Activated CD4-positive, alpha-beta T cell treated with anti-CD3 and anti-CD28 coated beads for 36 hours (primary cell): ENCODE measurements around the gene EXOSC2. TPM values are rescaled to one million over a fixed set of nuclear protein-coding genes. Genes with fewer than 3 reads are reported as not detected.

ENCODE experiments used
- ATAC-seq: fragments of 200-7000 bp; cut with Tn5 transposase; one replicate; pipeline ENCODE4 v1.10.0; 2021; ENCODE audit warnings: mild to moderate bottlenecking, moderate library complexity
- CTCF ChIA-PET: fragments of 350-600 bp; sonication (Branson Sonifier 250); formaldehyde crosslinking; loops from one replicate; lab custom pipeline; 2021; ENCODE audit warnings: antibody characterized with exemption; lab: Charles Lee
- POLR2A ChIA-PET: fragments of 350-600 bp; sonication (Branson Sonifier 250); formaldehyde crosslinking; loops from one replicate; lab custom pipeline; 2021; ENCODE audit warnings: antibody characterized with exemption, inconsistent platforms; lab: Charles Lee
- DNase-seq: peaks from one replicate; pipeline ENCODE4 v3.0.0-alpha.2; 2020
- H3K27ac Mint-ChIP-seq: one replicate; pipeline ENCODE4 v1.8.0; 2021; ENCODE audit warnings: mixed read lengths
- H3K27me3 Mint-ChIP-seq: one replicate; pipeline ENCODE4 v1.8.0; 2021; ENCODE audit warnings: mixed read lengths
- H3K36me3 Mint-ChIP-seq: one replicate; pipeline ENCODE4 v1.8.0; 2021; ENCODE audit warnings: low read depth, mixed read lengths
- H3K4me1 Mint-ChIP-seq: one replicate; pipeline ENCODE4 v1.8.0; 2021; ENCODE audit warnings: mixed read lengths
- H3K4me3 Mint-ChIP-seq: one replicate; pipeline ENCODE4 v1.8.0; 2021; ENCODE audit warnings: mild to moderate bottlenecking, moderate library complexity, mixed read lengths
- H3K9me3 Mint-ChIP-seq: one replicate; pipeline ENCODE4 v1.8.0; 2021; ENCODE audit warnings: low read depth, mixed read lengths
- intact Hi-C, 2 experiments: fragments of 100-400 bp; cut with DNase I in 1 of 2; cut with micrococcal nuclease in 1 of 2; formaldehyde crosslinking; loops; one replicate each; pipeline versions ENCODE4 v1.14.2 to v1.15.1; 2022 to 2024; cut with DNase I, micrococcal nuclease
- total RNA-seq, 2 experiments: library from RNA; stranded (reverse); gene quantifications; one replicate each; pipeline ENCODE4 v1.2.3, GENCODE V29; 2021

EXOSC2 gene
- total RNA-seq, 2 experiments from 2014 or later, result 67.9 to 86.0 TPM

DNA sequence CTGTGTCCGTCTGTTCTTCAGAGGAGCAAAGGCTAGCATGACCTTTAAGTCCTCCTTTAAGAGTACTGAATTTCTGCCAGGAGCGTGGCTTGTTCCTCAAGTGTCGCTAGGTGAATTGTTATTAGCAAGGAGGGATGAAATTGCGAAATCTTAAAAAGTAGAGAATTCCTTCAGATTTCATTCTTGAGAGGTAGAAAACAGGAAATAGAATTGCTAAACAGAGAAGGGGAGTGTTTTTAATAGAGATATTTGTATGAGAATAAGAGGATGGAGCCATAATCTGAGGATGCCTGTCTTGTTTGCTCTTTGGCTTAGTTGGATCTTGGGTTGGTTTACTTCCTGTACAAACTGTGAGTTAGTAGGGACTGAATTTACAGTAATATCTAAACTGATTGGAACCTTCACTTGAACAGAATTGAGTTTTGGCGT, 39.2 kb downstream of the EXOSC2 start:
- Mint-ChIP-seq H3K27ac (no peak overlapping the region), H3K4me3 (no peak overlapping the region), H3K9me3 (no peaks in the 10 kb centered on the region), H3K27me3 (no peaks in the 10 kb centered on the region), H3K4me1 (peaks cover 23% of the 10 kb centered on the region), H3K36me3 (peaks cover 3% of the 10 kb centered on the region)
- DNase-seq (no peak), ATAC-seq (no peak)
- POLR2A ChIA-PET, result no interaction called here
- CTCF ChIA-PET, result interaction anchor here (0.5 to 2.3 kb wide), 4 partner anchors 16 to 52 kb away, joined by 3 to 11 read pairs (median 4); no protein-coding TSS in a partner anchor
- intact Hi-C loops, result no loop called here

- no peak overlapping the region for H3K4me3 Mint-ChIP-seq
These were observed 42.0 kb downstream of the EXOSC2 start for GRCh38 chr9:130735566-130735965.

GRCh38 chr9:130736834-130737233, 43.3 kb downstream of the EXOSC2 start:
- ATAC-seq, result no peak
- Mint-ChIP-seq H3K4me3 (no peak overlapping the region), H3K36me3 (peaks cover 3% of the 10 kb centered on the region), H3K27me3 (no peaks in the 10 kb centered on the region), H3K4me1 (peaks cover 12% of the 10 kb centered on the region), H3K9me3 (no peaks in the 10 kb centered on the region), H3K27ac (no peak overlapping the region)
- intact Hi-C loops, result no loop called here
- ChIA-PET POLR2A (no interaction called here), CTCF (interaction anchor here (0.7 kb wide), 3 partner anchors 10 to 205 kb away, joined by 3 read pairs; no protein-coding TSS in a partner anchor)
- DNase-seq, result no peak

More at GRCh38 chr9:130735566-130735965, 42.0 kb downstream of the EXOSC2 start:
- intact Hi-C loops, result no loop called here
- DNase-seq (no peak), ATAC-seq (no peak)
- Mint-ChIP-seq H3K36me3 (peaks cover 3% of the 10 kb centered on the region), H3K27ac (no peak overlapping the region), H3K9me3 (no peaks in the 10 kb centered on the region), H3K27me3 (no peaks in the 10 kb centered on the region), H3K4me1 (peaks cover 13% of the 10 kb centered on the region)
- ChIA-PET CTCF (no interaction called here), POLR2A (no interaction called here)

GRCh38 chr9:130738281-130738680, 44.7 kb downstream of the EXOSC2 start:
- intact Hi-C loops, result no loop called here
- H3K4me3 Mint-ChIP-seq, result no peak overlapping the region
- H3K9me3 Mint-ChIP-seq, result no peaks in the 10 kb centered on the region
- no peak for DNase-seq
- ChIA-PET CTCF (interaction anchor here (0.6 to 1.6 kb wide), 2 partner anchors 16 to 23 kb away, joined by 3 read pairs; no protein-coding TSS in a partner anchor), POLR2A (no interaction called here)
- peaks cover 3% of the 10 kb centered on the region for H3K36me3 Mint-ChIP-seq
- no peak for ATAC-seq
- H3K27ac Mint-ChIP-seq, result no peak overlapping the region
- H3K27me3 Mint-ChIP-seq, result no peaks in the 10 kb centered on the region
- peaks cover 9% of the 10 kb centered on the region for H3K4me1 Mint-ChIP-seq

- peaks cover 7% of the 10 kb centered on the region for H3K4me1 Mint-ChIP-seq
- ChIA-PET POLR2A (no interaction called here), CTCF (interaction anchor here (0.6 to 1.6 kb wide), 2 partner anchors 16 to 24 kb away, joined by 3 read pairs; no protein-coding TSS in a partner anchor)
- peaks cover 3% of the 10 kb centered on the region for H3K36me3 Mint-ChIP-seq
- H3K27ac Mint-ChIP-seq, result no peak overlapping the region
- H3K9me3 Mint-ChIP-seq, result no peaks in the 10 kb centered on the region
- DNase-seq (no peak), ATAC-seq (no peak)
- intact Hi-C loops, result no loop called here
- no peak overlapping the region for H3K4me3 Mint-ChIP-seq
- H3K27me3 Mint-ChIP-seq, result no peaks in the 10 kb centered on the region
These were observed 45.5 kb downstream of the EXOSC2 start for GRCh38 chr9:130739081-130739480.

DNA sequence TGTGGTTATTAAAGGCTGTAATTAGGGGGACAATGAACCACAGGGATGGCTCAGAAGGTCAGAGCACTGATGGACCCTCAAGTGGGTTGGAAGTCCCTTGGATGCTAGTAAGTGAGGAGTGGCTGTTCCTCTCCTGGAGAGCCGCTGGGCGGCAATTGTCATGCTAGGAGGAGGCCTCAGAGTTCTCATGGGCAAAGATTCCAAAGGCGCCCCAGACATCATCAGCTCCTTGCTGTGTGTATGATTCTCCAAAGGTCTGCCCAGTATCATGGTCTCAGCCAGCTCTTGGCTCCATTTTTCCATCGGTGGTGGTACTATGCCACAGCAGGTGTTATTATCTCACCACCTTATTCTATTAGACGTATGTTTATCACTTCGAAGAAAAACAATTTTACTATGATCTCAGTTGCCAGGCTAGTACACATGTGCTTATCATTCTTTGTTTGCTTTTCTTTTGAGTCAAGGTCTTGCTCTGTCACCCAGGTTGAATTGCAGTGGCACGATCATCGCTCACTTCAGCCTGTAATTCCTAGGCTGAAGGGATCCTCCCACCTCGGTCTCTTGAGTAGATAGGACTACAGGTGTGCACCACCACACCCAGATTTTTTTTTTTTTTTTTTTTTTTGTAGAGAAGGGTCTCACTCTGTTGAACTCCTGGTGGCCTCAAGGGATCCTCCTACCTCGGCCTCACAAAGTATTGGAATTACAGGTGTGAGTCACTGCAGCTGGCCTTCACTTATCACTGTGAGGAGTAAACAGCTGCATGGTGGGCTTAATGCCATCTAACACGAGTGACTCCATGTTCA, 46.8 kb downstream of the EXOSC2 start:
- POLR2A ChIA-PET, result no interaction called here
- intact Hi-C loops, result no loop called here
- Mint-ChIP-seq H3K27ac (no peak overlapping the region), H3K4me1 (peaks cover 7% of the 10 kb centered on the region), H3K36me3 (peaks cover 3% of the 10 kb centered on the region), H3K27me3 (no peaks in the 10 kb centered on the region), H3K4me3 (no peak overlapping the region), H3K9me3 (no peaks in the 10 kb centered on the region)
- CTCF ChIA-PET, result no interaction called here
- DNase-seq (no peak), ATAC-seq (no peak)

DNA sequence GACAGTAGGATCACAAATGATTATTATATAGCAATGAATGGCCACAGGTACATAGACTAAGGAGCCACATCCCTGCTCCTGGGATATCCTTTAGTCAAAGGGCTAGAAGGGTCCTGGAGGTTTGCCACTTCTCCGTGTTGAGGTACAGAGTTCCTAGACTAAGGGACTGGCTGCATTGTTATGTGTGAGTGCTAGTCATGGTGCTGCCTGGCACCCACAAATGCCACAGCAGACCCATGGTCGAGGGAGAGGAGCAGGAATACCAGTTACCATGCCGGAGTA, 47.4 kb downstream of the EXOSC2 start:
- POLR2A ChIA-PET, result no interaction called here
- CTCF ChIA-PET, result no interaction called here
- DNase-seq, result no peak
- no peak overlapping the region for H3K4me3 Mint-ChIP-seq
- no peak for ATAC-seq
- intact Hi-C loops, result no loop called here
- no peak overlapping the region for H3K27ac Mint-ChIP-seq
- no peaks in the 10 kb centered on the region for H3K9me3 Mint-ChIP-seq
- peaks cover 7% of the 10 kb centered on the region for H3K4me1 Mint-ChIP-seq
- peaks cover 3% of the 10 kb centered on the region for H3K36me3 Mint-ChIP-seq
- H3K27me3 Mint-ChIP-seq, result no peaks in the 10 kb centered on the region

DNA sequence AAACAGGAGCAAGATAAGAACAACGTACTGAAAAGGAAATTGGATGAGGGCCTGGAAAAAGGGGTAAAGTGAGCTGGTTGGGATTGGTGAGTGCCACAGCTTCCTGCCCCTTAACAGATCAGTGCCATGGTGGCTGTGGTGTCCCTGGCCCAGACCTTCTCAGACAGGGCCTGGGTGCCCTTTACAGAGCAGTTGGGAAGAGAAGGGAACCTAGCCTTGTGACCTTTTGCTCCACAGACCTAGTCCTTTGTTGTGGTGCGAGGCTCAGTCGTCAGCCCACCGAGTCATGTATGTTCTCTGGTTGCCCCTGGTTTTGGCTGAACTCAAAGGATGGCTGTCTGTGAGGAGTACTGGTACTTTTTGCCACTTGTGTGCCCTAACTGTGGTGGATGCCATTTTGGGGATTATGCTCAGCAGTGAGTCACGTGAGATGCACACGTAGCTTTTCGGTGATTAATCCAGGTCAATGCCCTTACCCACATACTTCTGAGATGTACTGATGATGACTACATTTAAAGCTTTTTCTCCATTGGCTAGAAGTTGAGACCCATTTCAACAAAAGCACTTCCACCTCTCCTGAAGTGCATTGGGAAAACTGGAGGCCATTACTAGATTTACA, 48.4 kb downstream of the EXOSC2 start:
- ATAC-seq, result peak; percentile 90
- POLR2A ChIA-PET, result no interaction called here

DNA sequence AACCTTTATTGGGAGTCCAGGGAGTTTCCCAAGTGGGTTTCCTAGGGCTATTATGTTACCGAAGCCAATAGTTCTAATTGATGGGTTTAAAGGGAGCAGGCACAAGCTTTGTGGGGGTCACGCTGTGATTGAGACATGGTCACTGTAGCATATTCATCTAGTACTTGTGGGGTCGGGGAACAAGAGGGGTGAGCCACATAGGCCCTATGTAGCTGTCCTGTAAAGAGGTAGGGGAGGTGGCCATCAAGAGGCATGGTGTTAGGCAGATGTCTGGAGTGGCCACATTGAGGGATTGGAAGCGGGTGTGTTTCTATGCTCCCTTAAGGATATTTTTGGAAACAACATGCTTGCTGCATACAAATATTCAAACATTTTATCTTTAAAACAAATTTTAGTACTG, 50.1 kb downstream of the EXOSC2 start:
- Mint-ChIP-seq H3K4me3 (no peak overlapping the region), H3K36me3 (peaks cover 3% of the 10 kb centered on the region), H3K27ac (no peak overlapping the region), H3K27me3 (no peaks in the 10 kb centered on the region), H3K9me3 (no peaks in the 10 kb centered on the region), H3K4me1 (peaks cover 7% of the 10 kb centered on the region)
- DNase-seq, result no peak
- ChIA-PET POLR2A (no interaction called here), CTCF (interaction anchor here (1.0 kb wide), 1 partner anchor 10 kb away, joined by 4 read pairs; no protein-coding TSS in a partner anchor)
- intact Hi-C loops, result no loop called here
- ATAC-seq, result no peak

More for the DNA sequence above, 48.4 kb downstream of the EXOSC2 start:
- peaks cover 7% of the 10 kb centered on the region for H3K4me1 Mint-ChIP-seq
- CTCF ChIA-PET, result interaction anchor here (0.7 kb wide), 1 partner anchor 24 kb away, joined by 3 read pairs; no protein-coding TSS in a partner anchor
- H3K4me3 Mint-ChIP-seq, result no peak overlapping the region
- no peaks in the 10 kb centered on the region for H3K9me3 Mint-ChIP-seq
- H3K27me3 Mint-ChIP-seq, result no peaks in the 10 kb centered on the region
- peaks cover 3% of the 10 kb centered on the region for H3K36me3 Mint-ChIP-seq
- no peak overlapping the region for H3K27ac Mint-ChIP-seq
- peak; percentile 31 for DNase-seq
- intact Hi-C loops, result no loop called here

DNA sequence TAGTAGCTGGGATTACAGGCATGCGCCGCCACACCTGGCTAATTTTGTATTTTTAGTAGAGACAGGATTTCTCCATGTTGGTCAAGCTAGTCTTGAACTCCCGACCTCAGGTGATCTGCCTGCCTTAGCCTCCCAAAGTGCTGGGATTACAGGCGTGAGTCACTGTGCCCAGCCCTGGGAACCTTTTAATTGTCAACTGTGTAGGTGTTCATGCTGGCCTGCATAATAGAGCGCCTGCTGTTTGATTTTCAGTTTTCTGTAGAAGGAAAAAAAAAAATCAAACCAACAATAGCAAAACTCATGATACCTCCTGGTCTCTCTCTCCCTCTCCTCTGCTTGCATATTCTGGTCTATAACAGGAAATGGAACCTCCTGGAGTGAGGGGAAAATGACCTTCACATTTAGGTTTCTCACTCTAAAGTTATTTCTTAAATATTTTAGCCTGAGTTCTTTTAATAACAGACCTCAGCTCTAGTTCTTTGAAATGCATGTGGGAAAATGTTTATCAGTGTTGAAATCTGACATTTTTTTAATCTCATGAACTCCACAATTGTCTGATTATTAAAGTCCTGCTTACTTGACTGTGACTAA, 51.7 kb downstream of the EXOSC2 start:
- Mint-ChIP-seq H3K27me3 (no peaks in the 10 kb centered on the region), H3K4me1 (peaks cover 7% of the 10 kb centered on the region), H3K4me3 (no peak overlapping the region), H3K27ac (no peak overlapping the region), H3K36me3 (peaks cover 3% of the 10 kb centered on the region), H3K9me3 (no peaks in the 10 kb centered on the region)
- ChIA-PET CTCF (interaction anchor here (0.5 to 0.7 kb wide), 3 partner anchors 14 to 430 kb away, joined by 3 to 6 read pairs (median 3); no protein-coding TSS in a partner anchor), POLR2A (no interaction called here)
- intact Hi-C loops, result no loop called here
- no peak for ATAC-seq
- no peak for DNase-seq

DNA sequence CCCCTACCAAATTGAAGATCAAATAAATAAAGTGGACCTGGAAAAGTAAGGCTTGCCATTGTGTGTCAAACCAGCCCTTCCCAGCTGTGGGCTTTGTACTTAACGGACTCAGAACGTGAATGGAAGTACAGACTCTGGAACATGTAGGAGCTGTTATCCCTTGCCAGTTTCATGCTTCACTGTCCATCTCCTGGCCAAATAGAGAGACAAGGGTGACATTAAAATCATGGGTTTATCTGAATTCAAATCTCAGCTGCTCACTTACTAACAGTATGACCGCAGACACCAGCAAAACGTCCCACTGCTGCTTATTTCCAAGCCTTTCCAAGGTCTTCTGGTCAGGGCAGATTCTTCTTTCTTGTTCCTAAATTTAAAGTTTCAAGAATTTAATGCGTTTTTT, 52.2 kb downstream of the EXOSC2 start:
- no peak overlapping the region for H3K27ac Mint-ChIP-seq
- no peaks in the 10 kb centered on the region for H3K27me3 Mint-ChIP-seq
- no peaks in the 10 kb centered on the region for H3K9me3 Mint-ChIP-seq
- DNase-seq, result no peak
- no peak for ATAC-seq
- intact Hi-C loops, result no loop called here
- POLR2A ChIA-PET, result no interaction called here
- H3K36me3 Mint-ChIP-seq, result no peaks in the 10 kb centered on the region
- H3K4me3 Mint-ChIP-seq, result no peak overlapping the region
- CTCF ChIA-PET, result interaction anchor here (0.7 kb wide), 1 partner anchor 24 kb away, joined by 6 read pairs; no protein-coding TSS in a partner anchor
- peaks cover 7% of the 10 kb centered on the region for H3K4me1 Mint-ChIP-seq
